GM19035 (cell line): ENCODE measurements around the gene SEMA3F.

ENCODE experiments used
- ATAC-seq: cut with Tn5 transposase; IDR thresholded peaks from one replicate; pipeline ENCODE4 v1.9.1; 2021; ENCODE audit not compliant: unreplicated experiment

SEMA3F gene

GRCh38 chr3:50230104-50230793 lies 75.1 kb downstream of the SEMA3F start:
- ATAC-seq = no peak

GRCh38 chr3:50230794-50231125 lies 75.6 kb downstream of the SEMA3F start:
- no peak for ATAC-seq

- no peak for ATAC-seq
Measured at GRCh38 chr3:50231581-50231980, 76.5 kb downstream of the SEMA3F start.

- ATAC-seq = no peak
Measured at GRCh38 chr3:50232303-50232702, 77.2 kb downstream of the SEMA3F start.

- ATAC-seq = no peak
Measured at GRCh38 chr3:50233176-50233575, 78.1 kb downstream of the SEMA3F start.

- ATAC-seq = peak; percentile 92
Measured at GRCh38 chr3:50235716-50236483, 80.8 kb downstream of the SEMA3F start, which contains the start of gene GNAI2. Gene GNAI2 (plus strand): TSS chr3:50236204. CDS start chr3:50236336, 132 bp downstream.

- ATAC-seq = no peak
Measured at GRCh38 chr3:50236484-50237132, 81.5 kb downstream of the SEMA3F start.

GRCh38 chr3:50237133-50237651 lies 82.1 kb downstream of the SEMA3F start:
- ATAC-seq = no peak

- no peak for ATAC-seq
Measured at GRCh38 chr3:50237754-50238548, 82.8 kb downstream of the SEMA3F start.

GRCh38 chr3:50238549-50239026 lies 83.5 kb downstream of the SEMA3F start:
- no peak for ATAC-seq
